GM08714 (cell line): Measurements from ENCODE around the gene MTHFD1.
A peak's percentile ranks its signal among the peaks of the same experiment; 100 is the strongest.

Experiments
- H3K4me3 ChIP-seq: fragments of 200-500 bp; sonication (Bioruptor generic); 2 replicates; pipeline ENCODE4 v1.5.1; 2014; ENCODE audit warnings: mild to moderate bottlenecking, low read length, inconsistent platforms
- ZNF274 ChIP-seq: IDR thresholded peaks from 2 replicates; pipeline ENCODE4 v1.6.1; 2012; ENCODE audit warnings: mild to moderate bottlenecking, low read depth, low read length

The MTHFD1 gene

GRCh38 chr14:64454671-64455070 is 66.5 kb downstream of the MTHFD1 start:
- H3K4me3 ChIP-seq: no peak overlapping the region
- no peak for TF ChIP-seq ZNF274

DNA sequence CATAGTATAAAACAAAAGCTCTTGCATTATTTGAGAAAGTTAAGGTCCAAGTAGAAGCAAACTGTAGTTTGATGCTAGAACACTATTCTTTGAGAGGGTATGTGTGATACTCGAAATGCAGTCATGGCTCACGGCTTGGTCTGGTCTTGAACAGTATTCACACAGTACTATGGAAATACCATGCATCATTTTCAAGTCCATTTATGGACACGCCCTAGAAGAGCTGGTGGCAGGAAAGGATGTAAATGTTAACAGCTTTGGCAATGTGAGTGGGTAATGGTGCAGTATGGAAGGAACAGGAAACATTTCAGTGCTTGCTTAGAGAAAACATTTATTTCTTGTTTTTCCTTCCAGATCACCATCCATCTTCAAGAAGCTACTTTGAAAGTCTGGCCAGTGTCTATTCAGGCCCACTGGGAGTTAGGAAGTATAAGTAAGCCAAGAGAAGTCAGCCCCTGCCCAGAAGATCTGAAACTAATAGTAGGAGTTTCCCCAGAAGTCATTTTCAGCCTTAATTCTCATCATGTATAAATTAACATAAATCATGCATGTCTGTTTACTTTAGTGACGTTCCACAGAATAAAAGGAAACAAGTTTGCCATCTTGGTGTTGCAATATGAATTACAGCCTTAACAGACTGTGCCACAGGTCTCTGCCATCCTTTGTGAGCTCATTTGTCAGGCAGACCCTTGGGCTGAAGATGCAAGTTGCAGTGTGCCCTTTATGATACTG is 71.4 kb downstream of the MTHFD1 start:
- no peak for TF ChIP-seq ZNF274
- H3K4me3 ChIP-seq: no peak overlapping the region

DNA sequence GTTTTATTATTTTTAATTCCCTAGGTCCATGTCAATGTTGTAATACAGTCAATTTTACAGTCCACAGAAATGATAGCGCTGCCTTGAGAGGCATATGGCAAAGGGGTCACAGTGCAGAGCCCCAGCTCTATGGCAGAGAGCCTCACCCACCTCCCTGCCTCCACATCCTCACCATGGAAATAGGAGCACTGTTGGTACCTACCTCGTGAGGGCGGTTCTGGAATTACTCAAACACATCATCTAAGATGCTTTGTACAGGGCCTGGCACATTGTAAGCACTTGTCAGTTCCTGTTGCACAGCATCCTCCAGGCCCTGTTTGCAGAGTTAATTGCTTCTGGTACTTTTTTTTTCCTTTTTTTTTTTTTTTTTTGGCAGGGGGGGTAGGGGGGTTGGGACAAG is 73.1 kb downstream of the MTHFD1 start:
- H3K4me3 ChIP-seq: no peak overlapping the region
- TF ChIP-seq ZNF274: no peak

- no peak overlapping the region for H3K4me3 ChIP-seq
- TF ChIP-seq ZNF274: no peak
Measured at GRCh38 chr14:64463195-64463594, 75.0 kb downstream of the MTHFD1 start.

GRCh38 chr14:64463873-64464272 is 75.7 kb downstream of the MTHFD1 start:
- TF ChIP-seq ZNF274: no peak
- no peak overlapping the region; the same call in 1 of the 2 replicates for H3K4me3 ChIP-seq

- TF ChIP-seq ZNF274: no peak
- H3K4me3 ChIP-seq: peak overlapping the region; percentile 84
Measured at GRCh38 chr14:64464651-64465050, 76.5 kb downstream of the MTHFD1 start.

GRCh38 chr14:64465191-64465822 is 77.2 kb downstream of the MTHFD1 start, which contains the start of gene AKAP5:
Gene AKAP5 (plus strand): TSS chr14:64465499. CDS start chr14:64468395, 2,896 bp downstream.
- TF ChIP-seq ZNF274: no peak
- H3K4me3 ChIP-seq: peak within 1 kb of the TSS; percentile 84

- no peak for TF ChIP-seq ZNF274
- peak overlapping the region; percentile 84 for H3K4me3 ChIP-seq
Measured at GRCh38 chr14:64465831-64466554, 77.8 kb downstream of the MTHFD1 start.

DNA sequence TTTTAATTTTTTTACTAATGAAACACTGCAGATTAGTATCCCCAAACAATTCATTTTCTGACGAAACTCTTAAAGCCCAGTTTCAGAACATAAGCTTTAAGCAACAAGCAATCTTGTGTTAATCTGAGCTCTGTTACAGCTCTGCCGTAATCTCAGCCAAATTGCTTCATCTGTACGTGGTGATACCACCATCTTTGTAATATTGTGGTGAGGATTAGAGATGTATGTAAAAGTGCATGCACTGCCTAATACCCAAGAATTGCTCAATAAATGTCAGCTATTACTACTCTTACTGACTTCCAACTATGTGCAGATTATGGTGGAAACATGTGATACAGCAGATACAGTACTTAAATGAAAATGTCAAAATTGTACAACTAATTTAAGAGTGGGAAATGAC is 78.9 kb downstream of the MTHFD1 start:
- no peak overlapping the region for H3K4me3 ChIP-seq
- TF ChIP-seq ZNF274: no peak

DNA sequence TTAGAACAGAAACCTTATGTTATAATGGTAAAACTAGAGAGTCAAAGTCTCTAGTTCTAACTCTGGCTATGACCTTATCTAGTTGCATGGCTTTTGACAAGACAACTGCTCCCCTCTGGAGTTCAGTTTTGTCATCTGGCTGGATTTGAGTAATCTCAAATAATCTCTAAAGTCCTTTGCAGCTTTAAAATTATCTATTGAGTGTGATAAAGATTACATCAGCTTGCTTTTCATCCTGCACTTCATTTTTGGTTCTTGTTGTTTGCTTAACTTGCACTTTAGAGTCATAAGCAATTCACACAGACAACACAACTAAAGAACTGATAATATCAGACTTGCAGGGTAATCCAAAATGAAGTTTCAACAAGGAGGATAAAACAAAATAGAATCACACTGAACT is 79.4 kb downstream of the MTHFD1 start:
- no peak for TF ChIP-seq ZNF274

GRCh38 chr14:64468451-64468850 is 80.3 kb downstream of the MTHFD1 start:
- no peak overlapping the region for H3K4me3 ChIP-seq
- TF ChIP-seq ZNF274: no peak

More for the DNA sequence above, 79.4 kb downstream of the MTHFD1 start:
- H3K4me3 ChIP-seq: no peak overlapping the region

DNA sequence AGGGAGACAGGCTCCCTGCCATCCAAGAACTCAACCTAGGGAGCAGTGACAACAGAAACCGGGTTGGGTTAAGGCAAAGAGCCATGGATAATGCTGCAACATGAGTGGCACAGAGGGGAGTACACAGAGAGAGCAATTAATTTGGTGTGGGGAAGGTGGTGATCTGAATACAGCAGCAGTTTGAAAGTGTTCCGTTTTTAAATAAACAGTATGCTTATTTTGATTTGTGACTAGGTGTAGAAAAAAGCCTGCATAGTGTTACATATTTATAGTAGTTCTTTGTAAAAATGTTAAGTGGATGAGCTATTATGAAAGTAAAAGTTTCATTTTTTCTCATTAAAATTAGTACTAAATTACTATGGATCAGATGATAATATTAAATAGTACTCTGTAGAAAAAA is 85.9 kb downstream of the MTHFD1 start:
- TF ChIP-seq ZNF274: no peak
- no peak overlapping the region for H3K4me3 ChIP-seq

DNA sequence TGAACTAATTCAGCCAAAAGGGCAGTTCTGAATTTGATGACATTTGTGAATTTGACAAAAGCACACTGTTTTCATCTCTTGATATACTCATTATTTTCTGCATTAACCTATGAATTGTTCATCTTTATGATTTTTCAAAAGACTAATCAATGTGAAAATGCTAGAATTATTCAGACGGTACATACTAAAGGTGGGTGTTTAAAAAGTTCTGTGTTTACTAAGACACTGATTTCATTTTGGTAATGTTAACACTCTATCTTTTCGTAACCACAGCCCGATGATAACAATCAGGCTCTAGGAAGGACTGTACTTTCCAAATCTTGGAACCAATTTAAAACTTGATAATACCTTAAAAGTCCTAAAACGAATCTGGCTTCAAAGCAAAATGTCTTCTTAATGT is 86.5 kb downstream of the MTHFD1 start:
- no peak overlapping the region for H3K4me3 ChIP-seq
- no peak for TF ChIP-seq ZNF274

- no peak overlapping the region for H3K4me3 ChIP-seq
- no peak for TF ChIP-seq ZNF274
Measured at GRCh38 chr14:64475585-64476273, 87.6 kb downstream of the MTHFD1 start.
